Osteoblast (primary cell): Measurements from ENCODE around the gene MGMT. TPM values are rescaled to one million over a fixed set of nuclear protein-coding genes. Genes with fewer than 3 reads are reported as not detected.

ENCODE experiments used
- DNase-seq: peaks from one replicate; pipeline ENCODE4 v3.0.0; 2011; ENCODE audit warnings: low spot score, mixed read lengths; ENCODE audit not compliant: insufficient read length; ENCODE audit errors: missing footprints
- H2AFZ ChIP-seq: 2 replicates; pipeline ENCODE4 v1.6.0; 2011; ENCODE audit warnings: mild to moderate bottlenecking, low read length
- H3K27ac ChIP-seq: 2 replicates; pipeline ENCODE4 v1.5.1; 2011; ENCODE audit warnings: mild to moderate bottlenecking, low read depth, low read length, moderate library complexity
- H3K27me3 ChIP-seq: 2 replicates; pipeline ENCODE4 v1.6.0; 2012; ENCODE audit warnings: mild to moderate bottlenecking, control low read depth, inconsistent platforms, low read length, moderate library complexity; ENCODE audit not compliant: insufficient read depth
- H3K36me3 ChIP-seq: 2 replicates; pipeline ENCODE4 v1.5.1; 2011; ENCODE audit warnings: mild to moderate bottlenecking, low read length, control low read depth, moderate library complexity; ENCODE audit not compliant: insufficient read depth
- H3K4me1 ChIP-seq: 2 replicates; pipeline ENCODE4 v1.5.1; 2011; ENCODE audit warnings: mild to moderate bottlenecking, low read length, control low read depth, moderate library complexity; ENCODE audit not compliant: insufficient read depth
- H3K4me2 ChIP-seq: 2 replicates; pipeline ENCODE4 v1.6.0; 2011; ENCODE audit warnings: mild to moderate bottlenecking, low read length; ENCODE audit not compliant: insufficient read depth
- H3K4me3 ChIP-seq: fragments of 200-600 bp; sonication (generic); 3 replicates; pipeline ENCODE4 v1.5.1; 2012; ENCODE audit warnings: mild to moderate bottlenecking, low read length, inconsistent platforms; ENCODE audit not compliant: insufficient read depth
- H3K79me2 ChIP-seq: 2 replicates; pipeline ENCODE4 v1.6.0; 2012; ENCODE audit warnings: mild to moderate bottlenecking, low read length, control low read depth, inconsistent platforms; ENCODE audit not compliant: insufficient read depth
- H3K9me3 ChIP-seq: 2 replicates; pipeline ENCODE4 v1.5.1; 2011; ENCODE audit warnings: low read depth, low read length, control low read depth
- H4K20me1 ChIP-seq: 2 replicates; pipeline ENCODE4 v1.6.0; 2012; ENCODE audit warnings: mild to moderate bottlenecking, low read length, control low read depth; ENCODE audit not compliant: insufficient read depth
- total RNA-seq: library from RNA; depleted of rRNA; stranded (reverse); fragments of >200 nt; gene quantifications from 2 replicates; pipeline ENCODE4 v1.2.3, GENCODE V29; 2012
- TF ChIP-seq, protein P1 (sequence below): IDR thresholded peaks from 2 replicates; pipeline ENCODE4 v1.5.1; 2011; ENCODE audit warnings: mild to moderate bottlenecking, low read depth, low read length, moderate library complexity; ENCODE audit errors: extremely low read depth

The MGMT gene
- total RNA-seq, 1 donor, result 21.0 TPM

DNA sequence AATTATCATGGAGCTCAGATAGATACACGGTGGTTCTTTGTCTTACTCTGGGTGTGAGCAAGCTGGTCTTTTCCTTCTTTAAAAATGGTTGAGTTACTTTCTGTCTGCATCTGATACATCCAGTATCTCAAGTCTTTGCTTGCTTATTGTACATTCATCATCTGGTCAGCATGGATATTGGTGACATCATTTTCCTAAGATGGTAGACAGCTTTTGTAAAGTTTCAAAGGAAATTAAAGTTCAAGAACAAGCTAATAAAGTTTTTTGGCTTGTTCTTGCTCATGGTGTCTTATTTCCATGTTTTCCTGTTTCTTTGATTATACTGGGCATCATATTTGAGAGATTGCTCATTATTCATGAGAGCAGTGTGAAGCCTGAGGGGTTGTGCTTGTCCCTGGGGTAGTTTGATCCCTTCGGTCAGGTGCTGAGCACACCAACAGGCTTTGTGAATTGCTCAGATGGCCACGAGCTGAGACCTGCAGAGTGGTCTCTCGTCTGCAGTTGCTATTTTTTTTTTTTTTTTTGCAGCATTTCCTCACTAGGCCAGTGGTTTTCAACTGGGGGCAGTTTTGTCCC is 38.5 kb downstream of the MGMT start:
- no peak for DNase-seq
- Histone ChIP-seq H3K27ac (no peak overlapping the region), H3K4me3 (no peak overlapping the region), H3K36me3 (no peaks in the 10 kb centered on the region), H4K20me1 (peaks cover 17% of the 10 kb centered on the region), H2AFZ (no peak overlapping the region), H3K9me3 (no peaks in the 10 kb centered on the region), H3K79me2 (peaks cover 4% of the 10 kb centered on the region), H3K27me3 (no peaks in the 10 kb centered on the region), H3K4me1 (no peaks in the 10 kb centered on the region), H3K4me2 (no peak overlapping the region)
- TF ChIP-seq, protein P1, sequence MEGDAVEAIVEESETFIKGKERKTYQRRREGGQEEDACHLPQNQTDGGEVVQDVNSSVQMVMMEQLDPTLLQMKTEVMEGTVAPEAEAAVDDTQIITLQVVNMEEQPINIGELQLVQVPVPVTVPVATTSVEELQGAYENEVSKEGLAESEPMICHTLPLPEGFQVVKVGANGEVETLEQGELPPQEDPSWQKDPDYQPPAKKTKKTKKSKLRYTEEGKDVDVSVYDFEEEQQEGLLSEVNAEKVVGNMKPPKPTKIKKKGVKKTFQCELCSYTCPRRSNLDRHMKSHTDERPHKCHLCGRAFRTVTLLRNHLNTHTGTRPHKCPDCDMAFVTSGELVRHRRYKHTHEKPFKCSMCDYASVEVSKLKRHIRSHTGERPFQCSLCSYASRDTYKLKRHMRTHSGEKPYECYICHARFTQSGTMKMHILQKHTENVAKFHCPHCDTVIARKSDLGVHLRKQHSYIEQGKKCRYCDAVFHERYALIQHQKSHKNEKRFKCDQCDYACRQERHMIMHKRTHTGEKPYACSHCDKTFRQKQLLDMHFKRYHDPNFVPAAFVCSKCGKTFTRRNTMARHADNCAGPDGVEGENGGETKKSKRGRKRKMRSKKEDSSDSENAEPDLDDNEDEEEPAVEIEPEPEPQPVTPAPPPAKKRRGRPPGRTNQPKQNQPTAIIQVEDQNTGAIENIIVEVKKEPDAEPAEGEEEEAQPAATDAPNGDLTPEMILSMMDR, result no peak

DNA sequence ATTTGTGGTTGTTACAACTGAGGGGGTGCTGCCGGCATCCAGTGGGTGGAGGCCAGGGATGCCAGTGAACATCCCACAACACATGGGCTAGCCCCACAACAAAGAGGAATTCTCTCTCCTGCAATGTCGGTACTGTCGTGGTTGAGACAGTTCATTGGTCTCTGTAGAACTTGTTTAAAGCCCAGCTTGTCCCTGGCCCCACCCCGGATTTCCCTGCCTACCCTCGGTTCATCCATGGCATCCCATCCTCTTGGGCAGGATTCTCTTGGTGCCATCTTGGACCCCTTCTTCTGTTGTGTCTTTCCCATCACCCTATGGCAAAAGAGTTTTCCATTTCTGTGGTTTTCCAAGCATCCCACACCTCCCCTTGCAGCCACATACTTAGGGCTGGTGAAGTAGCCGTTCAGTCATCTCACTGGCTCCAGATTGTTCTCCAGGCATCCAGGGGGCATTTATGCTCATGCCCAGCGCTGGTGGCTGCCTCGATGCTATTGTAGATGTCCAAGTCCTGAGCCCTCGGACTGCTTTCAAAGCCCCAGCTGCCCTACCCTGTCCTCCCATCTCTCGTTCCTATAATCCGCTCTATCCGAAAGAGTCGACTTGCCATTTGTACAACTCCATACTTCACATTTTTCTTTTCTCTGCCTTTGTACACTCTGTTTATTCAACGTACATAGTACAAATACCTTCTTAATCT is 39.2 kb downstream of the MGMT start:
- H3K4me1 ChIP-seq, result no peaks in the 10 kb centered on the region

DNA sequence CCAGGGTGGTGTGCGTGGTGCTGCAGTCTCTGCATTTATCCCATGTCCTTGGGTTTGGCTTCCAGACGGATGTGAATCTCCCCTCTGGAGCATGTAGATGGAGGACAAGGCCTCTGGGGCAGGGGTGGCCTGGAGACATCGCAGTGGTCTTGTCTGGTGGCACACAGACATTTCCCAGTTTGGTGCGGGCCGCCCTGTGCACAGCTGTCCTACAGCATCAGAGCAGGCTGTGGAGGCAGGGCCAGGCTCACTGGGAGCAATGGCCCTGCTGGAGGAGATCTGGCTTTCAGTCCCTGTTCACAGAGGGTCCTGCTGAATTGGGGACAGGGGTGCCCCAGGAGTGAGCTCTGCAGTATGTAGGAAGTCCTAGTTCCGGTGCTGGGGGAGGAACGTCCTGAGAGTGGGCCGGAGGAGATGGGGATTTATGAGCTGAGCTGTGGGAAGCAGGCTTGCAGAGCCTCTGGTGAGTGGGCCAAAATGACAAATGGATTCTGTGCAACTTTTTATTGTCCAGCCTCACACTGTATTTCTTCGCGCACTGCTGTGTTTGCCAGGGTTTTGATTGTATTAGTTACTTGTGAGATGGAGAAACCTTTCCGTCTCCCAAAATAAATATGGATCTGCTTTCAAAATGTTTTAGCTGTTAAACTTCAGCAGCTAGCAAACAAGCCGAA is 40.3 kb downstream of the MGMT start:
- no peak overlapping the region for H3K4me2 ChIP-seq
- no peak overlapping the region for H3K4me3 ChIP-seq
- peaks cover 16% of the 10 kb centered on the region for H4K20me1 ChIP-seq
- no peaks in the 10 kb centered on the region for H3K9me3 ChIP-seq
- no peak overlapping the region for H3K27ac ChIP-seq
- TF ChIP-seq, protein P1, result no peak
- DNase-seq, result no peak
- no peaks in the 10 kb centered on the region for H3K4me1 ChIP-seq
- no peaks in the 10 kb centered on the region for H3K36me3 ChIP-seq
- no peaks in the 10 kb centered on the region for H3K27me3 ChIP-seq
- peaks cover 4% of the 10 kb centered on the region for H3K79me2 ChIP-seq
- no peak overlapping the region for H2AFZ ChIP-seq

More for the DNA sequence above, 39.2 kb downstream of the MGMT start:
- Histone ChIP-seq H2AFZ (no peak overlapping the region), H3K4me3 (no peak overlapping the region), H3K27ac (no peak overlapping the region), H3K9me3 (no peaks in the 10 kb centered on the region), H3K36me3 (no peaks in the 10 kb centered on the region), H3K27me3 (no peaks in the 10 kb centered on the region), H3K79me2 (peaks cover 4% of the 10 kb centered on the region), H3K4me2 (no peak overlapping the region), H4K20me1 (peaks cover 17% of the 10 kb centered on the region)
- TF ChIP-seq, protein P1, result no peak
- no peak for DNase-seq

DNA sequence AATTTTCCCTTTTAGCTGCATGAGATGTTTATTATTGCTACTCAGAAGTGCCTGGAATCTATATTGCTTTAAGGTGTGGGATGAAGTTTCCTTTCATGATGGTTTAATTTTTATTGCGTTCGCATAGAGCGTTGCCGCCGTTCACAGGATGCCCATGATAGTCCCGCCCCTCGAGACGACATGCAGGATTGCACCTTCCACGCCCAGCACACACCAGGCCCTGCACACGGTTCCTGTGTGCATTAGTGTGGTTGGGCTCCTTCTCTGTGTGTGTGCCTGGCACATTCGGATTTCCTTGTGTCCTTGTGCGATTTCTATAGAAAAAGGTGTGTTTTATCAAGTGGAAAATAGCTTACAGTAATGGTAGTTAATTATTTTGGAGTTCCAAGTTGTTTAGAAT is 42.1 kb downstream of the MGMT start:
- H2AFZ ChIP-seq, result no peak overlapping the region
- peaks cover 4% of the 10 kb centered on the region for H3K79me2 ChIP-seq
- TF ChIP-seq, protein P1, result no peak
- no peaks in the 10 kb centered on the region for H3K4me1 ChIP-seq
- no peaks in the 10 kb centered on the region for H3K36me3 ChIP-seq
- H3K27ac ChIP-seq, result no peak overlapping the region
- peak; percentile 27 for DNase-seq
- no peak overlapping the region for H3K4me2 ChIP-seq
- H3K9me3 ChIP-seq, result no peaks in the 10 kb centered on the region
- H4K20me1 ChIP-seq, result peaks cover 12% of the 10 kb centered on the region
- H3K4me3 ChIP-seq, result no peak overlapping the region
- H3K27me3 ChIP-seq, result no peaks in the 10 kb centered on the region
